RWPE2 (cell line): ENCODE measurements around the gene DUSP6.

Source experiments
- ATAC-seq: fragments of 200-7000 bp; cut with Tn5 transposase; 3 replicates; pipeline ENCODE4 v1.9.1; 2021; ENCODE audit warnings: low read depth
- DNase-seq: peaks from one replicate; pipeline ENCODE4 v3.0.0-alpha.2; 2020; ENCODE audit warnings: low spot score
- H3K27ac ChIP-seq: fragments of 450-650 bp; 2 replicates; pipeline ENCODE4 v1.5.1; 2017; ENCODE audit warnings: mild to moderate bottlenecking; ENCODE audit not compliant: poor library complexity, severe bottlenecking
- H3K27me3 ChIP-seq: fragments of 250-450 bp; sonication (Bioruptor Pico); 2 replicates; pipeline ENCODE4 v1.5.1; 2021; ENCODE audit warnings: mild to moderate bottlenecking, moderate library complexity; ENCODE audit not compliant: insufficient read depth, poor library complexity, severe bottlenecking
- H3K36me3 ChIP-seq: fragments of 250-450 bp; sonication (Bioruptor Pico); 2 replicates; pipeline ENCODE4 v1.5.1; 2020; ENCODE audit warnings: low read depth, mild to moderate bottlenecking, moderate library complexity
- H3K4me1 ChIP-seq: fragments of 250-450 bp; sonication (Bioruptor Pico); 2 replicates; pipeline ENCODE4 v1.5.1; 2021; ENCODE audit warnings: mild to moderate bottlenecking, moderate library complexity; ENCODE audit not compliant: insufficient read depth, poor library complexity, severe bottlenecking
- H3K4me3 ChIP-seq: fragments of 250-450 bp; sonication (Bioruptor Pico); 2 replicates; pipeline ENCODE4 v1.5.1; 2021; ENCODE audit warnings: mild to moderate bottlenecking, moderate library complexity; ENCODE audit not compliant: severe bottlenecking
- H3K9me3 ChIP-seq: fragments of 250-450 bp; sonication (Bioruptor Pico); 2 replicates; pipeline ENCODE4 v1.5.1; 2021; ENCODE audit warnings: mild to moderate bottlenecking, moderate library complexity; ENCODE audit not compliant: severe bottlenecking
- CTCF ChIP-seq: fragments of 450-650 bp; IDR thresholded peaks from one replicate; pipeline ENCODE4 v1.5.1; 2017; ENCODE audit warnings: mild to moderate bottlenecking, moderate library complexity; ENCODE audit not compliant: poor library complexity, severe bottlenecking

Gene DUSP6

DNA sequence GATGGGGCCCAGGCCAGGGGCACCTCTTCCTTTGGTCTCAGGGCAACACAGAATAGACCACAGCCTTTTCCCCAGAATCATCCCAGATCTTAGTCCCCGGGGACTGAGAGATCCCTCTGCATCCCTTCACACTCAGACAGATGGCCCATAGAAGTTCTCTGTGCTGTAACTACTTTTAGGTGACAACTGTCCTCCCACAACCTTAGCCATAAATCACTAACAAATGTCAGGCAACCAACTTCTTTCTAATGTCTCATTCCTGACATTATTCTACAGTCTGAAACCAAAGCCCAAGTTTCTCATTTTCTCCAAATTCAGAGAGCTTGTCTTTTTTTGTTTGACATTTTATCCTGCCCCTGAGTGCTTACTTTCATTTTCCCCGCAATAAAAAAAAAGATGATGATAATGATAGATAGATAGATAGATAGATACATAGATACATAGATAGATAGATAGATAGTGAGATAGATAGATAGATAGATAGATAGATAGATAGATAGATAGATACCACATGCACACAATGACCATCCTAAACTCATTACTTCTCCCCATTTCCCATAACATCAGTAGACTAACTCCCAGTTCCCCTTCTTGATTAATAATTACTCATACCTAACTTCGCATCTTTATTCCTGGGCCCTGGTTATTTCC lies 28.6 kb downstream of the DUSP6 start:
- ATAC-seq (no peak), DNase-seq (no peak)
- H3K36me3 ChIP-seq, result no peaks in the 10 kb centered on the region
- peaks cover 8% of the 10 kb centered on the region for H3K4me1 ChIP-seq
- no peak overlapping the region for H3K4me3 ChIP-seq
- no peak overlapping the region for H3K27ac ChIP-seq
- H3K27me3 ChIP-seq, result no peaks in the 10 kb centered on the region
- no peaks in the 10 kb centered on the region for H3K9me3 ChIP-seq
- TF ChIP-seq CTCF, result no peak

- Histone ChIP-seq H3K4me3 (no peak overlapping the region), H3K9me3 (no peaks in the 10 kb centered on the region), H3K27me3 (no peaks in the 10 kb centered on the region), H3K4me1 (peaks cover 8% of the 10 kb centered on the region), H3K27ac (no peak overlapping the region), H3K36me3 (no peaks in the 10 kb centered on the region)
- TF ChIP-seq CTCF, result no peak
- no peak for ATAC-seq
- DNase-seq, result no peak
These were observed 31.6 kb downstream of the DUSP6 start for GRCh38 chr12:89320735-89321134.

DNA sequence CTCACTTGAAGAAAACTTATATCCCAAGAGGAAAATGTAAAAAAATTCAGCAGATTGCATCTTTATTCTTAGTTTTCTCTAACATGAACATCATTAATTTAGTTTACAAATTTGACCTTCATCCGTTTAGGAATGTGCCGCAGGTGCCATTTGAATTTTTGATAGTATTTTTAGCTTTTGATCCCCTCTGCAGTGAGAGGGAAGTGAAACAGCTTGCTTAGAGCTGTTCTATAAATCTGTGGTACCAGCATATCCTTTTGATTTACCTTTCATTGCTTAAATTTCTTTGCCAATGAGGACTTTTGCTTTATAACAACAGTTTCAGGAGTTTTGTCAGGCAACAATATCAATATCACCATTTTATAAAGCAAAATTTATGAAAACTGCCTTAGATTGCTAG lies 32.7 kb downstream of the DUSP6 start:
- Histone ChIP-seq H3K4me3 (no peak overlapping the region), H3K27ac (no peak overlapping the region), H3K9me3 (no peaks in the 10 kb centered on the region), H3K4me1 (peaks cover 8% of the 10 kb centered on the region), H3K36me3 (no peaks in the 10 kb centered on the region), H3K27me3 (no peaks in the 10 kb centered on the region)
- ATAC-seq (no peak), DNase-seq (no peak)
- TF ChIP-seq CTCF, result no peak

- H3K27me3 ChIP-seq, result no peaks in the 10 kb centered on the region
- ATAC-seq (peak; percentile 77), DNase-seq (no peak)
- H3K4me3 ChIP-seq, result no peak overlapping the region
- H3K27ac ChIP-seq, result no peak overlapping the region
- no peak for TF ChIP-seq CTCF
- H3K36me3 ChIP-seq, result no peaks in the 10 kb centered on the region
- H3K9me3 ChIP-seq, result no peaks in the 10 kb centered on the region
- H3K4me1 ChIP-seq, result peaks cover 8% of the 10 kb centered on the region
These were observed 33.2 kb downstream of the DUSP6 start for GRCh38 chr12:89319122-89319521.

- DNase-seq, result no peak
- TF ChIP-seq CTCF, result no peak
- no peaks in the 10 kb centered on the region for H3K36me3 ChIP-seq
- no peak overlapping the region for H3K27ac ChIP-seq
- H3K9me3 ChIP-seq, result no peaks in the 10 kb centered on the region
- no peak for ATAC-seq
- H3K4me3 ChIP-seq, result no peak overlapping the region
- H3K4me1 ChIP-seq, result peaks cover 8% of the 10 kb centered on the region
- H3K27me3 ChIP-seq, result no peaks in the 10 kb centered on the region
These were observed 35.6 kb downstream of the DUSP6 start for GRCh38 chr12:89316705-89317139.
